ENCODE results near the gene RIPOR2.
"Not testable (repeated sequence)": the region's sequence is repeated elsewhere in the genome, so short reads cannot be mapped to it uniquely, and the experiment has no call there.

Gene RIPOR2

GRCh38 chr6:24905483-24905882 is 30.3 kb downstream of the RIPOR2 start:
- DNase-seq (ENCODE audit: low spot score): no peak

- DNase-seq (ENCODE audit: low spot score): no peak
These were observed 32.1 kb downstream of the RIPOR2 start for GRCh38 chr6:24903681-24904080.

GRCh38 chr6:24902782-24903181 is 33.0 kb downstream of the RIPOR2 start:
- DNase-seq (ENCODE audit: low spot score): no peak

- no peak for DNase-seq (ENCODE audit: low spot score)
These were observed 33.9 kb downstream of the RIPOR2 start for GRCh38 chr6:24901698-24902328.

GRCh38 chr6:24900917-24901697 is 34.7 kb downstream of the RIPOR2 start:
- no peak for DNase-seq (ENCODE audit: low spot score)

GRCh38 chr6:24899997-24900325 is 35.8 kb downstream of the RIPOR2 start:
- DNase-seq (ENCODE audit: low spot score): no peak

- DNase-seq (ENCODE audit: low spot score): no peak
These were observed 36.4 kb downstream of the RIPOR2 start for GRCh38 chr6:24899136-24899996.

- no peak for DNase-seq (ENCODE audit: low spot score)
These were observed 37.1 kb downstream of the RIPOR2 start for GRCh38 chr6:24898676-24899075.

- no peak for DNase-seq (ENCODE audit: low spot score)
These were observed 38.6 kb downstream of the RIPOR2 start for GRCh38 chr6:24897186-24897585.

GRCh38 chr6:24893342-24893850 is 42.4 kb downstream of the RIPOR2 start:
- DNase-seq (ENCODE audit: low spot score): no peak

GRCh38 chr6:24891004-24891403 is 44.8 kb downstream of the RIPOR2 start:
- DNase-seq (ENCODE audit: low spot score): no peak

- DNase-seq (ENCODE audit: low spot score): no peak
These were observed 45.3 kb downstream of the RIPOR2 start for GRCh38 chr6:24890471-24890870.

- DNase-seq (ENCODE audit: low spot score): no peak
These were observed 46.9 kb downstream of the RIPOR2 start for GRCh38 chr6:24888715-24889370.

GRCh38 chr6:24887545-24888140 is 48.1 kb downstream of the RIPOR2 start:
- no peak for DNase-seq (ENCODE audit: low spot score)

- DNase-seq (ENCODE audit: low spot score): no peak
These were observed 52.1 kb downstream of the RIPOR2 start for GRCh38 chr6:24883618-24884017.

- DNase-seq (ENCODE audit: low spot score): no peak
These were observed 52.8 kb downstream of the RIPOR2 start for GRCh38 chr6:24882835-24883555.

GRCh38 chr6:24882295-24882694 is 53.5 kb downstream of the RIPOR2 start:
- DNase-seq (ENCODE audit: low spot score): no peak

- DNase-seq (ENCODE audit: low spot score): no peak
These were observed 54.4 kb downstream of the RIPOR2 start for GRCh38 chr6:24881376-24881775.

- no peak for DNase-seq (ENCODE audit: low spot score)
These were observed 55.3 kb downstream of the RIPOR2 start for GRCh38 chr6:24880451-24880850.

GRCh38 chr6:24879351-24879750 is 56.4 kb downstream of the RIPOR2 start:
- no peak for DNase-seq (ENCODE audit: low spot score)

GRCh38 chr6:24877747-24878146 is 58.0 kb downstream of the RIPOR2 start:
- not testable (repeated sequence) for DNase-seq (ENCODE audit: low spot score)

All from globus pallidus (tissue), 1 donor.